Stimulated activated naive CD8-positive, alpha-beta T cell treated with anti-CD3 and anti-CD28 coated beads, Interleukin-15, amount 100 ng/mL, for 72 hours (primary cell): ENCODE data around the gene CEP131.

Source experiments
- ATAC-seq: fragments of 150-1000 bp; cut with Tn5 transposase; 2 replicates; pipeline ENCODE4 v1.10.0; 2021; ENCODE audit warnings: mild to moderate bottlenecking, moderate library complexity
- DNase-seq, 2 donors: peaks; one replicate each; pipeline ENCODE4 v3.0.0; 2021 to 2022
- H3K27ac Mint-ChIP-seq, 2 donors: one replicate each; pipeline ENCODE4 v1.8.0; 2022; ENCODE audit warnings: mild to moderate bottlenecking in 2 of 2, mixed read lengths in 2 of 2, moderate library complexity in 2 of 2
- H3K27me3 Mint-ChIP-seq: one replicate; pipeline ENCODE4 v1.8.0; 2022; ENCODE audit warnings: mixed read lengths
- H3K4me1 Mint-ChIP-seq: one replicate; pipeline ENCODE4 v1.8.0; 2022; ENCODE audit warnings: mild to moderate bottlenecking, mixed read lengths
- H3K4me3 Mint-ChIP-seq, 2 donors: one replicate each; pipeline ENCODE4 v1.8.0; 2022; ENCODE audit warnings: mild to moderate bottlenecking in 2 of 2, mixed read lengths in 2 of 2, moderate library complexity in 1 of 2
- H3K9me3 Mint-ChIP-seq, 2 donors: one replicate each; pipeline ENCODE4 v1.8.0; 2022; ENCODE audit warnings: mixed read lengths in 2 of 2

CEP131 gene

DNA sequence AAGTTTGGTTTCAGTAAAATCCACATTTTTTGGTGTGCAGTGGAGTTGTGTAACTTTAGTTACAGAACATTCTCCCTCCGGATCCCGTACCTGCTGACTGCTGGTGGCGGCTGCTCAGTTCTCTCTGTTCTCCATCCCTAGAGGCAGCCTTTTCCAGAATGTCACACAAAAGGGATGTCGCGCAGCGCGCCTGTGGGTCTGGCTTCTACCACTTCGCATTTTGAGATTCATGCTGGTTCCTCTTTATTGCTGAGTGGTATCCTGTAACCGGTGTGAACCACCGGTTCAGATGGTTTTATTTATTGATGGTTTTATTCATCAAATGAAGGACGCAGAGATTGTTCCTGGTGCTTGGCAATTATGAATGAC, 981 bp upstream of the CEP131 start:
- DNase-seq: no peak
- peak overlapping the region; percentile 79 to 80 for H3K4me3 Mint-ChIP-seq
- ATAC-seq: no peak

DNA sequence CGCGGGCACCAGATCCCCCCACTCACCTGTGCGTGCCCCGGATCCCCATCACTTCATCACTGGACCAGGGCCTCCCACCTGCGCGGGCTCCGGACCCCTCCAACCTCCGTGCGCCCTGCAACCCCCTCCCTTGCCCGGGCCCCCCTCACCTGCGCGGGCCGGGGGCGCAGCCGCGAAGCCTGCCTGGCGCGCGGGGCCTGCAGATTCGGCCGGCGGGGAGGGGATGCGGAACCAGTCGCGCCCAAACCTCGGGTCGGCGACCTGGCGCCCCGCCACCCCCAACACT, 202 bp downstream of the CEP131 start:
- Mint-ChIP-seq H3K27ac (peak overlapping the region in 1 of 2 donors; percentile 60), H3K27me3 (no peaks in the 10 kb centered on the region), H3K4me3 (peak overlapping the region; percentile 71 to 84), H3K4me1 (peaks cover 22% of the 10 kb centered on the region), H3K9me3 (no peaks in the 10 kb centered on the region)
- no peak for DNase-seq
- peak; percentile 8 for ATAC-seq

More for the DNA sequence above, 981 bp upstream of the CEP131 start:
- H3K9me3 Mint-ChIP-seq: no peaks in the 10 kb centered on the region
- peaks cover 29% of the 10 kb centered on the region for H3K4me1 Mint-ChIP-seq
- no peaks in the 10 kb centered on the region for H3K27me3 Mint-ChIP-seq
- H3K27ac Mint-ChIP-seq: peak overlapping the region in 1 of 2 donors; percentile 74

DNA sequence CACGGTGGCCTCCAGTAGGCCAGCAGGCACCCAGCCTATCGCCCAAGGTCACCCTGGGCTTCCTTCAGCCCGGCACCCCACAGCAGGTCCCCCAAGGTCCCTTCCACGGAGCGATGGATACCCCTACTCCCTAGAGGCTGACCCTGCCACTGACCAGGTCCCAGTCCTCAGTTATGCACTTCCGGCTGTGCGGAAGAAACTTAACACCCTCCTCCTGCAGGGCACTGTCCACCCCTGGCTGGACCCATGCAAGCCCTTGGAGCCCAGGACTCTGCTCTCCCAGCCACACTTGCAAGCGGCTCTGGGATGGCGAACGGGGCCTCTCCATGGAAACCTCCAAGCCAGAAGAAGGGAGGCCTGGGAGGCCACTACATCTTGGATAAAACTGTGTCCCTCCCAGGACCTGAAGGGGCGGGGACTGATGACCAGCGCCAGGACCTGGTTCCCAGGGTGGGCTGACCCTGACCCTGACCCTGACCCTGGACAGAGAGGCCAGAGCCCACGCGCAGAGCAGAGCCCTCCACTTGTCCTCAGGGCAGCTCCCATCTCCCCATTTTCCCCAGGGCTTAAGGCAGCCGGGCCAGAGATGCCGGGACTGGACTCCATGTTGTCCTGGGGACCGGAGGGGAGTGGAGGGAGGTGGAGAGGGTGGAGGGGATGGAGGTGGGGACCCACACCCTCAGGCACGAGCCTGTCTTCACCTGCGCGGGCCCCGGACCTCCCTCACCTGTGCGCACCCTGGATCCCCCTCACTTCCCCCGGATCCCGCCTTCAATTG, 734 bp downstream of the CEP131 start:
- no peaks in the 10 kb centered on the region for H3K27me3 Mint-ChIP-seq
- no peaks in the 10 kb centered on the region for H3K9me3 Mint-ChIP-seq
- peaks cover 22% of the 10 kb centered on the region for H3K4me1 Mint-ChIP-seq
- peak; percentile 2 for ATAC-seq
- no peak overlapping the region for H3K27ac Mint-ChIP-seq
- no peak for DNase-seq
- H3K4me3 Mint-ChIP-seq: peak overlapping the region; percentile 71 to 84

DNA sequence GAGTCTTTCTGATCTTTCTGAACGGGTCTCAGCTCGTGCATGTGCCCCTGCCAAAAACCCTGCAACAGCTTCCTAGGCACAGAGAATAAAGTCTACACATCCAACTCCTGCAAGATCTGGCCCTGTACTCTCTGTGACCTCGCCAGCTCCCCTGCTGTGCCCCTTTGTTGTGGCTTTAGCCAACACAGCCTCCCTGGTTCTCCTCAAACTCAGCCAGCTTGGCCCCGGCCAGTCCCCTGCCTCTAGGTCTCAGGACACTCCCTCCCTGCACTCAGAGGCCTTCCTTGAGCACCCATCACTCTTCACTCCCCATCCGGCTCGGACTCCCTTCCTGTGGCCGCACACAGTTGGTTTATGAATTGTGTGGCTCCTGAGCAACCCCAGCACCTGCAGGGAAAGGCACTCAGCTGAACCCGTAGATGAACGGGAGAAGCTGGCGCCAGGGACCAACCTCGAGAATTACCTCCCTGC, 1.4 kb downstream of the CEP131 start:
- peak overlapping the region; percentile 30 to 35 for H3K4me3 Mint-ChIP-seq
- ATAC-seq (no peak), DNase-seq (no peak)
- peaks cover 26% of the 10 kb centered on the region for H3K4me1 Mint-ChIP-seq
- H3K27me3 Mint-ChIP-seq: no peaks in the 10 kb centered on the region
- no peaks in the 10 kb centered on the region for H3K9me3 Mint-ChIP-seq
- H3K27ac Mint-ChIP-seq: no peak overlapping the region

DNA sequence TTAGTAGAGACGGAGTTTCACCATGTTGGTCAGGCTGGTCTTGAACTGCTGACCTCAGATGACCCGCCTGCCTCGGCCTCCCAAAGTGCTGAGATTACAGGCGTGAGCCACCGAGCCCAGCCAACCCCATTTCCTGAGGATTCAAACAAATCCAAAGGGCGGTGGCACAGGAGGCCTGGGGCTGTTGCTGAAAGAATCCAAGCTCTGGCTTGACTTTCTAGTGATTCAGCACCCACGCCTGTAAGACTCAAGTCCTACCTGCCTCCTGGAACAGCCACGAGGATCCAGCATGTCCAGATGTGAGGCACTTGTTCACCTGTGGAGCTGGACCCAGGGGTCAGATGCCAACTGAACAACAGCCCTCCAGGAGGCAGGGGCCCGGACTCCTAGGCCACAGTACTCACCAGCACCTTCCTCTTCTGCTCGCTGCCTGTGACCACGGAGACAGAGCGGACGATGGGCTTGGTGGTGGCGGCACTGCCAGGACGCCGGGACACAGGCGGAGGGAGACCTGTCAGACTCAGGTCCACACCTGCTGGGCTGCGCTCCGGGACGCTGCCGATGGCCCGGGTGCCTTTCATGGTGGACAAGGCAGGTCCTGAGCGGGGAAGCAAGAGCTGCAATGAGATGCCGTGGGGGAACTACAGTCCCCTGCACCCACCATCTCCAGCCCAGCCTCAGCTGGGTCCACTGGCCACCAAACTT, 3.1 kb downstream of the CEP131 start:
- Mint-ChIP-seq H3K4me1 (peaks cover 26% of the 10 kb centered on the region), H3K9me3 (no peaks in the 10 kb centered on the region), H3K4me3 (no peak overlapping the region), H3K27me3 (no peaks in the 10 kb centered on the region), H3K27ac (no peak overlapping the region)
- ATAC-seq (no peak), DNase-seq (no peak)

DNA sequence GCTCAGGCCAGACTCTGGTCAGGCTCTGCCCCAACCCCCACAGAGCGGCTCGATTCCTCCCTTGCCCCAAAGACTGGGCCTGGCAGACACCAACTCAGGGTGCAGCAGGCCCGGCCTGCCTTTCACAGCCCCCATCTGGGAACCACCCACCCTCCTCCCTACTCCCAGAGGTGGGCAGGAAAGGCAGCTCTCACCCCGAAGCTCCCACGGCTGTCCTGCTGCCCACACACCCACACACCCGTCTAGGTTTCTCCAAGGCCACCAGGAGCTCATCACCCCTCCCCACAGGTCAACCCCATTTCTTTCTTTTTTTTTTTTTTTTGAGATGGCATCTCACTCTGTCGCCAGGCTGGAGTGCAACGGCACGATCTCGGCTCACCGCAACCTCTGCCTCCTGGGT, 3.8 kb downstream of the CEP131 start:
- H3K4me1 Mint-ChIP-seq: peaks cover 26% of the 10 kb centered on the region

DNA sequence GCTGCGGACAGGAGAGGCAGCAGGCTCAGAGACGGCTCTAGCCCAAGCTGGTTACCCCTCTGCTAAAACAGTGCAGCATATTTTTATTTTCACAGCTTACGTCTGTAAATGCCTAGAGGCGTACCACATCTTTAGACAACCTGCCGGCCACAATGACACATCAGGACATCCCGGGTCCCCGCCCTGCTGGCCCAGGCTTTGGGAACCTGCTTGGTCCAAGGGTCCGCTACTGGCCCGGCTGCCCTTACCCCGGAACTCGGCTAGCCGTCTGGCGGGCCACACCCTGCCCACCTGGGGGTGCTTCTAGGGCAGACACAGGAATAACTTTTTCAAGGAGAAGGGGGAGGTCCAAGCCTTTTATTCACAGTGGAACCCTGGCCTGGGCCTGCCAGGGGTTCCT, 4.3 kb downstream of the CEP131 start:
- no peak for DNase-seq
- no peaks in the 10 kb centered on the region for H3K9me3 Mint-ChIP-seq
- H3K4me1 Mint-ChIP-seq: peaks cover 20% of the 10 kb centered on the region
- H3K4me3 Mint-ChIP-seq: no peak overlapping the region
- no peaks in the 10 kb centered on the region for H3K27me3 Mint-ChIP-seq
- no peak overlapping the region for H3K27ac Mint-ChIP-seq
- no peak for ATAC-seq

More for the DNA sequence above, 3.8 kb downstream of the CEP131 start:
- no peak overlapping the region for H3K4me3 Mint-ChIP-seq
- no peaks in the 10 kb centered on the region for H3K9me3 Mint-ChIP-seq
- H3K27me3 Mint-ChIP-seq: no peaks in the 10 kb centered on the region
- no peak for DNase-seq
- H3K27ac Mint-ChIP-seq: peak overlapping the region in 1 of 2 donors; percentile 33
- ATAC-seq: no peak

DNA sequence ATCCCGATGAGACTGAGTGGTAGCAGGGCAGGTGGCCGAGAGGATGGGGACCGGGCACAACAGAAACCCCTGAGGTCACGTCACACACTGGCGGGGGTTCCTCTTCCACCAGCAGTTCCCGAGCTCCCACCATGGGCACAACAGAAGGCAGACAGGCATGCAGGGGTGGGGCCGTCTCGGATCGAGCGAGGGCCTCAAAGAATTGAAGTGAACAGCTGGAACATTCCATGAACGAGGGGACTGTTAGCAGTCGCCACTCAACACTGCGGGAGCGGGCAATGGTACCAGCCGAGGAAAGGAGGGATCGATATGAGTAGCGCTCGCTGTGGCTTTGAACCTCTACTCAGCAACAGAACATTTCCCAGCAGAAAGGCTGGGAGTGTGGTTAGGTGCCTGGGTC, 5.3 kb downstream of the CEP131 start:
- Mint-ChIP-seq H3K4me3 (no peak overlapping the region), H3K9me3 (no peaks in the 10 kb centered on the region), H3K4me1 (peaks cover 17% of the 10 kb centered on the region), H3K27ac (no peak overlapping the region), H3K27me3 (no peaks in the 10 kb centered on the region)
- no peak for DNase-seq
- ATAC-seq: no peak

DNA sequence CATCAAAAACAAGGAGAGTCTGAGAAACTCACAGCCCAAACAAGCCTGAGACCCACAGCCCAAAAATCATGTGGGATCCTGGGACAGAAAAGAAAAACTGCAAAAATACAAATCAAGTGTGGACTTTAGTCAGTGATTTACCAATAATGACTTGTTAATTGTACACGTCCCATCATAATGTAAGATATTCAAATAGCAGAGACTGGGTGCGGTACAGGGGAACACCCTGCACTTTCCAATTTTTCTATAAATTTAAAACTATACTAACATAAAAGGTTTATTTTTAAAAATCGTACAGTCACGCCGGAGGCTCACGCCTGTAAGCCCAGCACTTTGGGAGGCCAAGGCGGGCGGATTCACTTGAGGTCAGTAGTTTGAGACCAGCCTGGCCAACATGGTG, 8.8 kb downstream of the CEP131 start:
- ATAC-seq (no peak), DNase-seq (no peak)
- H3K27me3 Mint-ChIP-seq: no peaks in the 10 kb centered on the region
- peaks cover 6% of the 10 kb centered on the region for H3K4me1 Mint-ChIP-seq
- no peaks in the 10 kb centered on the region for H3K9me3 Mint-ChIP-seq
- no peak overlapping the region for H3K27ac Mint-ChIP-seq
- H3K4me3 Mint-ChIP-seq: no peak overlapping the region

DNA sequence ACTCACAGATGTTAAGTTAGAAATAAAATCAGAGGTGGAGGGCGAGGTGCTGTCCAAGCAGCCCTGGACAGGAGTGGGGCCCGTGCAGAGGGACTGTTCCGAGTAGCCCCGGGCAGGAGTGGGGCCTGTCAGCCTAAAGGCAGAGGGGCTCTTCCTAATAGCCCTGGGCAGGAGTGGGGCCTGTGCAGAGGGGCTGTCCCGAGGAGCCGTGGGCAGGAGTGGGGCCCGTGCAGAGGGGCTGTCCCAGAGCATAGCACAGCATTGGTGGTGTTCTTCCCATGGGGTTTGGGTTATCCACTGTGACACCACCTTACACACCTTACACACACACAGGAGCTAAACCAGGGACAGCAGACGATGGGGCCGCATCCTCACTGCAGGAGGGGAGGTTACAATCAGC, 10.4 kb downstream of the CEP131 start:
- no peak overlapping the region for H3K27ac Mint-ChIP-seq
- H3K4me3 Mint-ChIP-seq: no peak overlapping the region
- H3K27me3 Mint-ChIP-seq: no peaks in the 10 kb centered on the region
- no peaks in the 10 kb centered on the region for H3K9me3 Mint-ChIP-seq
- no peak for ATAC-seq
- peaks cover 15% of the 10 kb centered on the region for H3K4me1 Mint-ChIP-seq
- no peak for DNase-seq

DNA sequence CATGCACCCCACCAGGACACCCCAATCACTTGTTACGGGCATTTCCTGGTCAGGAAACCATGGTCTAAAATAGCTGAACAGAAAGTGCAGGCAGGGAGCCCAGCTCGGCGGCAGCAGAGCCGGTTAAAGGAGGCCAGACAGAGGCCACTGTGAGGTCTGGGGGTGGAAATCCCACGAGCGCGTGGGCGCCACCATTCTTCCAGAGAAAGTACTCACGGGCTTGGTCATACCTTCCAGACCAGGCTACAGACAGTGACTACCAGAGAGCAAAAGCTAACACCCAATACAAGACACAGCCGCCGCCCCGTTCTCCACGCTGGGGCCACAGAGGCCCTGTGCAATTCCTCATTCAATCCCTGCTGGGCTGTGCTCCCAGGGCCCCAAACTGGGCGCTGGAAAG, 11.9 kb downstream of the CEP131 start:
- Mint-ChIP-seq H3K27me3 (no peaks in the 10 kb centered on the region), H3K9me3 (no peaks in the 10 kb centered on the region), H3K4me1 (peaks cover 9% of the 10 kb centered on the region), H3K27ac (peak overlapping the region in 1 of 2 donors; percentile 59), H3K4me3 (no peak overlapping the region)
- ATAC-seq (no peak), DNase-seq (no peak)

DNA sequence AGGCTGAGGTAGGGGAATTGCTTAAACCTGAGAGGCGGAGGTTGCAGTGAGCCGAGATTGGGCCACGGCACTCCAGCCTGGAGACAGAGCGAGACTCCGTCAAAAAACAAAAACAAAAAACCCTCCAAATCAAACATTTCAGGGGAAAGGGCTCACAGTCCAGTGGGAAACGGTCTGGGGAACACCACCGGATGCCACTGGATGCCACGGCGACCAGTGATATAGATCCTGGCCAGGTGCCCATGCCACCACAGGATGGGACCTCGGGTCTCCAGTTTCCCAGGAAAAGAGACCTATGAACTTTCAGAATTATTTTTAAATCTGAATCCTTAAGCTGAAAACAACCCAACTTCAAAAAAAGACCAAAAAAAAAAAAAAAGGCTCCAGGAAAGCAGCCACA, 12.3 kb downstream of the CEP131 start:
- no peaks in the 10 kb centered on the region for H3K9me3 Mint-ChIP-seq
- ATAC-seq (no peak), DNase-seq (no peak)
- H3K27me3 Mint-ChIP-seq: no peaks in the 10 kb centered on the region
- H3K27ac Mint-ChIP-seq: no peak overlapping the region
- peaks cover 9% of the 10 kb centered on the region for H3K4me1 Mint-ChIP-seq
- H3K4me3 Mint-ChIP-seq: no peak overlapping the region

DNA sequence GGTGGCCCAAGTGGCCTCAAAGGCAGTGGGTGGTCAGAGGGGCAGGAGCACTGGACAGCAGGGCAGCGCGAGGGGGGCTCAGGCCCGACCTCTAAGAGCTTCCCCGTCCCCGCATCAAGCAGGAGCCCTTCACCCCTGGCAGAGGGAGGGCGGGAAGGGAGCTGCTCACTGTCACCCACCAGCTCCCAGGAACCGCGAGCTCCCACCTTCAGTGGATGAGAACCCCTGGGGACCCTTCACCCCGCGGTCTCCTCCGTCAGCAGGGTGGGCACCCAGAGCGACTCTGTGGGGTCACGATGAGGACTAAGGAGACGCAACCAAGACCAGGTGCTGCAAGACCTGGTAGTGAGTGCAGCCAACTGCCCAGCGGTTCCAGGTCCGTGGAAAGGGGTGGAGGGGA, 13.6 kb downstream of the CEP131 start:
- DNase-seq: no peak
- Mint-ChIP-seq H3K4me3 (no peak overlapping the region), H3K4me1 (peaks cover 9% of the 10 kb centered on the region), H3K9me3 (no peaks in the 10 kb centered on the region), H3K27me3 (no peaks in the 10 kb centered on the region), H3K27ac (no peak overlapping the region)
- no peak for ATAC-seq

DNA sequence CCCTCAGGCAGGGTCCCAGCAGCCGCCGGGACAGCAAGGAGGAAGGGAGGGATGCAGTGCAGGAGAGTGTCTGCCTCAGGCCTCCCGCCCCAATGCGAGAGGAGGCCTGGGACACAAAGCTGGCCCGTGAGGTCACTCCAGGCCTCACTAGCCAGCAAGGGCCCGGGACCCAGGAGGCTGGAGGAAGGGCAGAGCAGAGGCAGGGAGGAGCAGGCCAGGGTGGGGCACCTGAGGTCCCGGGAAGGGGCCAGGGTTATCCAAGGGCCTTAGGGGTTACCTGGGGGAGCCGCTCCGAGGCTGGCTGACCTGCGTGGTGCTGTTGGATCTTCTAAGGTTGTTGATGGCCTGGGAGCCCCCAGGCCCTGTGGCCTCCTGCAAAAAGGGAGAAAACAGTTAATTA, 14.1 kb downstream of the CEP131 start:
- no peaks in the 10 kb centered on the region for H3K9me3 Mint-ChIP-seq
- DNase-seq: no peak
- H3K4me1 Mint-ChIP-seq: peaks cover 9% of the 10 kb centered on the region
- ATAC-seq: no peak
- no peak overlapping the region for H3K27ac Mint-ChIP-seq
- H3K4me3 Mint-ChIP-seq: no peak overlapping the region
- H3K27me3 Mint-ChIP-seq: no peaks in the 10 kb centered on the region

DNA sequence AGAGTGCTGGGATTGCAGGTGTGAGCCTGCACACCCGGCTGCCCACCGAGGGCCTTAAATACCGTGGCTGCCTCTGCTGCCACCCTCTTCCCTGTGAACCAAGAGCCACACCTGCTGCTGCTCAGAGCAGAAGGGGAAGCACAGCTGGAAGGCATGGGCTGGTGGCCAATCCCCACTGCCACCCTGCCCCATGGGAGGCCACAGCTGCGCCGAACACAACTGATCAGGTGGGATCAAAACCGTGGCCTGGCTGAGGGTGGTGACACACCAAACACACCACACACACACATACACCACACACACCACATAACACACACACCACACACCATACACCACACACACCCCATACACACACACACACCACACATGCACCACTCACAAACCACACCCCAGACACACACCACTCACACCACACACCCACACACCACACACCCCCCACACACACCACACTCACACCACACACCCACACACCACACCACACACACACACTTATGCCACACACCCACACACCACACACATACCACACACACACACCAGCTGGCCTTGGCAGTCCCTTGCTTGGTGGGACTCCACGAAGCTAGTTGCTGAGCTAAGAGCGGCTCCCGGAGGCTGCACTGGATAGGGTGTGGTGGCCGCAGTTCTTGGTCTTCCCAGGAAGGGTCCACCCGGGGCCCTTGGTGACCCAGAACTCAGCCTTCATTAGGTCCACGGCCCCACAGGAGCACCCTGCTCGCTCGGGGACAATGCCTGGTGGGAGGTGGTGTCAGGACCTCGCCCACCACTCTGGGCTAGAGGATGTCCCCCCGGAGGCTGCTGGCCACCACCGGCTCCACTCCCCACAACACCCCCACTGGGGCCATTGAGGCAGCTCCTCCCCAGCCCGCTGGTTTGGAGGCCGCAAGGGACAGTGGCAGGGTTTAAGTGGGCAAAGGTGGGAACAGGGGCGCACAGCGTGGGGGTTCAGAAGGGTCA, 14.9 kb downstream of the CEP131 start:
- Mint-ChIP-seq H3K27me3 (no peaks in the 10 kb centered on the region), H3K4me1 (peaks cover 9% of the 10 kb centered on the region), H3K4me3 (no peak overlapping the region), H3K9me3 (no peaks in the 10 kb centered on the region), H3K27ac (peak overlapping the region in 1 of 2 donors; percentile 96)
- ATAC-seq (peak; percentile 55), DNase-seq (peak in 1 of 2 donors; percentile 31)

DNA sequence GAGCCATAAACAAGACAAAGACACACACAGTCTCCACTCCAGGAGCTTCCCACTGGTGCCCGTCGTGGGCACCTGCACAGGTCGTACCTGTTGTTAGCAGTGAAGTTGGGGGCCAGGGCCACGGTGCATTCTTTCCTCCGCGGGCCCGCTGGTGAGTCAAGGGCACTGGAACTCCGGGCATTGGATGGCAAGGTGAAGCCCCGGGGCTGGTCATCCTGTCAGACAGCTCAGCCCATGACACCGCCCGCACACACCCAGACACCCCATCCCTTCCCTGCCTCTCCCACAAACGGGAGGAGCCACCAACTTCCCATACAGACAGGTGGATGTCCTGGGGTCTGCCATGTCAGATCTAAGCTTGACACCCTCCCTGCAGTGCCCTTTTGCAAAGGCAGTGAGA, 16.1 kb downstream of the CEP131 start:
- no peak overlapping the region for H3K4me3 Mint-ChIP-seq
- peaks cover 9% of the 10 kb centered on the region for H3K4me1 Mint-ChIP-seq
- DNase-seq: no peak
- H3K27me3 Mint-ChIP-seq: no peaks in the 10 kb centered on the region
- H3K9me3 Mint-ChIP-seq: no peaks in the 10 kb centered on the region
- ATAC-seq: no peak
- no peak overlapping the region for H3K27ac Mint-ChIP-seq
